Measurements from ENCODE around the gene INPP5D.
"Not testable (repeated sequence)": the region's sequence is repeated elsewhere in the genome, so short reads cannot be mapped to it uniquely, and the experiment has no call there.

INPP5D gene

GRCh38 chr2:233140978-233141377 lies 80.8 kb downstream of the INPP5D start:
- no peak overlapping the region for H3K4me3 Mint-ChIP-seq
- H3K27me3 Mint-ChIP-seq, result no peaks in the 10 kb centered on the region
- H3K27ac Mint-ChIP-seq, result no peak overlapping the region
- no peaks in the 10 kb centered on the region for H3K9me3 Mint-ChIP-seq
- peaks cover 27% of the 10 kb centered on the region for H3K36me3 Mint-ChIP-seq
- peaks cover 29% of the 10 kb centered on the region for H3K4me1 Mint-ChIP-seq

- no peaks in the 10 kb centered on the region for H3K27me3 Mint-ChIP-seq
- H3K9me3 Mint-ChIP-seq, result no peaks in the 10 kb centered on the region
- H3K27ac Mint-ChIP-seq, result peak overlapping the region; percentile 71
- H3K4me1 Mint-ChIP-seq, result peaks cover 29% of the 10 kb centered on the region
- no peak overlapping the region for H3K4me3 Mint-ChIP-seq
- H3K36me3 Mint-ChIP-seq, result peaks cover 25% of the 10 kb centered on the region
Measured at GRCh38 chr2:233141901-233142300, 81.8 kb downstream of the INPP5D start.

GRCh38 chr2:233142355-233142897 lies 82.3 kb downstream of the INPP5D start:
- no peaks in the 10 kb centered on the region for H3K27me3 Mint-ChIP-seq
- H3K27ac Mint-ChIP-seq, result peak overlapping the region; percentile 24
- H3K4me1 Mint-ChIP-seq, result peaks cover 29% of the 10 kb centered on the region
- no peak overlapping the region for H3K4me3 Mint-ChIP-seq
- no peaks in the 10 kb centered on the region for H3K9me3 Mint-ChIP-seq
- H3K36me3 Mint-ChIP-seq, result peaks cover 25% of the 10 kb centered on the region

GRCh38 chr2:233143700-233144331 lies 83.7 kb downstream of the INPP5D start:
- H3K4me1 Mint-ChIP-seq, result peaks cover 28% of the 10 kb centered on the region
- peaks cover 28% of the 10 kb centered on the region for H3K36me3 Mint-ChIP-seq
- H3K4me3 Mint-ChIP-seq, result no peak overlapping the region
- H3K27ac Mint-ChIP-seq, result peak overlapping the region; percentile 44
- H3K27me3 Mint-ChIP-seq, result no peaks in the 10 kb centered on the region
- H3K9me3 Mint-ChIP-seq, result no peaks in the 10 kb centered on the region

- Mint-ChIP-seq H3K4me1 (peaks cover 23% of the 10 kb centered on the region), H3K27ac (no peak overlapping the region), H3K36me3 (peaks cover 34% of the 10 kb centered on the region), H3K27me3 (no peaks in the 10 kb centered on the region), H3K4me3 (no peak overlapping the region), H3K9me3 (no peaks in the 10 kb centered on the region)
Measured at GRCh38 chr2:233145726-233146125, 85.6 kb downstream of the INPP5D start.

- peaks cover 20% of the 10 kb centered on the region for H3K4me1 Mint-ChIP-seq
- H3K27ac Mint-ChIP-seq, result no peak overlapping the region
- no peaks in the 10 kb centered on the region for H3K27me3 Mint-ChIP-seq
- no peaks in the 10 kb centered on the region for H3K9me3 Mint-ChIP-seq
- no peak overlapping the region for H3K4me3 Mint-ChIP-seq
- peaks cover 33% of the 10 kb centered on the region for H3K36me3 Mint-ChIP-seq
Measured at GRCh38 chr2:233146194-233146593, 86.1 kb downstream of the INPP5D start.

- Mint-ChIP-seq H3K9me3 (no peaks in the 10 kb centered on the region), H3K27ac (no peak overlapping the region), H3K4me1 (peaks cover 9% of the 10 kb centered on the region), H3K27me3 (no peaks in the 10 kb centered on the region), H3K4me3 (no peak overlapping the region), H3K36me3 (peaks cover 30% of the 10 kb centered on the region)
Measured at GRCh38 chr2:233147136-233147828, 87.1 kb downstream of the INPP5D start.

GRCh38 chr2:233147829-233148167 lies 87.7 kb downstream of the INPP5D start:
- Mint-ChIP-seq H3K4me3 (no peak overlapping the region), H3K4me1 (peaks cover 4% of the 10 kb centered on the region), H3K9me3 (no peaks in the 10 kb centered on the region), H3K27me3 (no peaks in the 10 kb centered on the region), H3K27ac (no peak overlapping the region), H3K36me3 (peaks cover 36% of the 10 kb centered on the region)

GRCh38 chr2:233148354-233148753 lies 88.2 kb downstream of the INPP5D start:
- Mint-ChIP-seq H3K36me3 (peaks cover 32% of the 10 kb centered on the region), H3K4me3 (no peak overlapping the region), H3K4me1 (no peaks in the 10 kb centered on the region), H3K27ac (no peak overlapping the region), H3K27me3 (no peaks in the 10 kb centered on the region), H3K9me3 (no peaks in the 10 kb centered on the region)

GRCh38 chr2:233152541-233152940 lies 92.4 kb downstream of the INPP5D start:
- Mint-ChIP-seq H3K27ac (peak overlapping the region; percentile 68), H3K9me3 (no peaks in the 10 kb centered on the region), H3K36me3 (peaks cover 26% of the 10 kb centered on the region), H3K4me1 (no peaks in the 10 kb centered on the region), H3K27me3 (no peaks in the 10 kb centered on the region), H3K4me3 (no peak overlapping the region)

GRCh38 chr2:233153146-233153798 lies 93.1 kb downstream of the INPP5D start:
- Mint-ChIP-seq H3K4me1 (peaks cover 3% of the 10 kb centered on the region), H3K4me3 (no peak overlapping the region), H3K27ac (peak overlapping the region; percentile 69), H3K27me3 (no peaks in the 10 kb centered on the region), H3K9me3 (no peaks in the 10 kb centered on the region), H3K36me3 (peaks cover 27% of the 10 kb centered on the region)

- Mint-ChIP-seq H3K36me3 (peaks cover 23% of the 10 kb centered on the region), H3K27me3 (no peaks in the 10 kb centered on the region), H3K9me3 (no peaks in the 10 kb centered on the region), H3K4me1 (peaks cover 3% of the 10 kb centered on the region), H3K4me3 (no peak overlapping the region), H3K27ac (no peak overlapping the region)
Measured at GRCh38 chr2:233156001-233156400, 95.9 kb downstream of the INPP5D start.

- H3K27ac Mint-ChIP-seq, result peak overlapping the region; percentile 68
- peaks cover 23% of the 10 kb centered on the region for H3K36me3 Mint-ChIP-seq
- not testable (repeated sequence) for H3K4me3 Mint-ChIP-seq
Measured at GRCh38 chr2:233156461-233156860, 96.3 kb downstream of the INPP5D start.

GRCh38 chr2:233161730-233162129 lies 101.6 kb downstream of the INPP5D start:
- no peaks in the 10 kb centered on the region for H3K9me3 Mint-ChIP-seq
- H3K27ac Mint-ChIP-seq, result no peak overlapping the region
- no peak overlapping the region for H3K4me3 Mint-ChIP-seq
- peaks cover 3% of the 10 kb centered on the region for H3K4me1 Mint-ChIP-seq
- H3K27me3 Mint-ChIP-seq, result no peaks in the 10 kb centered on the region
- peaks cover 12% of the 10 kb centered on the region for H3K36me3 Mint-ChIP-seq

More at GRCh38 chr2:233156461-233156860, 96.3 kb downstream of the INPP5D start:
- H3K4me1 Mint-ChIP-seq, H3K27me3 Mint-ChIP-seq, H3K9me3 Mint-ChIP-seq: not testable (repeated sequence)

GRCh38 chr2:233162770-233163169 lies 102.6 kb downstream of the INPP5D start:
- Mint-ChIP-seq H3K36me3 (peaks cover 7% of the 10 kb centered on the region), H3K4me3 (no peak overlapping the region), H3K9me3 (no peaks in the 10 kb centered on the region), H3K27me3 (no peaks in the 10 kb centered on the region), H3K4me1 (peaks cover 3% of the 10 kb centered on the region), H3K27ac (no peak overlapping the region)

- H3K4me1 Mint-ChIP-seq, result no peaks in the 10 kb centered on the region
- H3K27ac Mint-ChIP-seq, result no peak overlapping the region
- H3K9me3 Mint-ChIP-seq, result no peaks in the 10 kb centered on the region
- no peak overlapping the region for H3K4me3 Mint-ChIP-seq
- H3K27me3 Mint-ChIP-seq, result no peaks in the 10 kb centered on the region
- peaks cover 3% of the 10 kb centered on the region for H3K36me3 Mint-ChIP-seq
Measured at GRCh38 chr2:233163486-233164103, 103.5 kb downstream of the INPP5D start.

Data from activated naive CD4-positive, alpha-beta T cell treated with anti-CD3 and anti-CD28 coated beads, Interleukin-2, amount 50 U/mL, for 24 hours (primary cell).